DMS 273 treated with DMSO at 0.1 percent for 48 hours (cell line): ENCODE data around the gene IGFBP6.
"Not testable (repeated sequence)": the region's sequence is repeated elsewhere in the genome, so short reads cannot be mapped to it uniquely, and the experiment has no call there.

Source experiments
- DNase-seq: peaks from one replicate; lab custom pipeline; 2025; lab: John Stamatoyannopoulos, UW

Gene IGFBP6

DNA sequence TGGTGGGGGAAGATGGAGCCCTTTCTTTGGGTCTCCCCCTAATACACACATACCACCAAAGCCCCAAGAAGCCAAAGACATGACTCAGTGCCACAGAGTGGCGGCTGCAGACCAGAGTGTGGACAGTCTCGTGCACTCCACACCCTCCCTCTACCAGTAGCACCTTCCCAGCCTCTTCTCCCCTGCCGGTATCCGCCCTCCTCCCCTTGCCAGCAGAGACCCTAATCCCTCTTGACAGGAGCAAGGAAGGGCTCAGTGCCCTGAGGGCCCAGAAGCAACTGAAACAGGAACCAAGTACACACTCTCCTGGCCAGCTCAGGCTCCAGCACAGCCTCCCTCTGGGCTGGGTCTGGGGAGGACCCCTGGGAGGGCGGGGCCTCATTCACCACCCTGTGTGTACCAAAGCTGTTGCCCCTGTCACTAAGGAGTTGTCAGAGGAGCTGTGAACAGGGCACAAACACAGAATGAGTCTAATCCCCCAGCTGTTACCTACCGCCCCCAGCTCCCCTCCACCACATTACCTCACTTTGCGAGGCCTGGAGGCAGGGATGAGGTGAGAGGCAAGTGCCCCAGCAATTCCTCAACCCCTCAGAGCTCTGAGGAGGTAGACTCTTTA is 26.5 kb upstream of the IGFBP6 start:
- DNase-seq, result no peak

DNA sequence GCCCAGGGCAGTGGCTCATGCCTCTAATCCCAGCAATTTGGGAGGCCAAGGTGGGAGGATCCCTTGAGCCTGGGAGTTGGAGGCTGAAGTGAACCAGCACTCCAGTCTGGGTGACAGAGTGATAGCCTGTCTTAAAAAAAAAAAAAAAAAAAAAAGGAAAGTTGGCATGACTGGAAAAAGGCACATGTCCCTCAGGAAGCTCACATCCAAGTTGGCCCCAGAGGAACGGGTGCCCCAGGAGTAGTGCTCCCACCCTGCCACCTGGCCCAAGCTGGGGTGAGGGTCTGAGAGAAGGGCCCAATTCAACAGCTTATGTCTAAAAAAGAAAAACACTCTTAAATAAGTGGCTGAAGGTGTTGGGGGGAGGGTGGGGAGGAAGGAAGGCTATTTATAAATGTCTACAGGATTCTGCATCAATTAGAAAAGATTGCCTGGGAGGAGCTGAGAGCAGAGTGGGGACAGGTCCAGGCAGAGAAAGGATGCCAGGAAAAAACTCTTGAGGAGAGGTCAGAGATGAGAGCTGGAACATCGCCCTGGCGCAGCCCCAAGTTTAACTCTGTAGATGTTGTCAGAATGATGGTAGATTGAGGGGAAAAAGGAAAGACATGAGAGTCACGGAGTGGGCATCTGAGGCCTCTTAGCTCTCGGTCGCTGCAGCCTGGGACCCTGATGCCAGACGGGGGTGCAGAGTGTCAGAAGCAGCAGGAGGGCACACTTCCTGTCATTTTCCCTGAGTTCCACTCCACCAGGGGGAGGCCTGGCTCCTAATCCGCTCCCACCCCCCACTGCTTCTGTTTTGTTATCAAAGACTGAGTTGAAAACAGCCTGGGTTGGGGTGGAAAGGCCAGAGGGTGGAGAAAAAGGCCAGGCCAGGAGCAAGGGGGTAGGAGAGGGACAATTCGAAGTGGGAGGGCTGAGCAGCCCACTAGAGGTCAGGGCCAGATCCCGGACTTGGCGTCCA is 25.6 kb upstream of the IGFBP6 start:
- no peak for DNase-seq

DNA sequence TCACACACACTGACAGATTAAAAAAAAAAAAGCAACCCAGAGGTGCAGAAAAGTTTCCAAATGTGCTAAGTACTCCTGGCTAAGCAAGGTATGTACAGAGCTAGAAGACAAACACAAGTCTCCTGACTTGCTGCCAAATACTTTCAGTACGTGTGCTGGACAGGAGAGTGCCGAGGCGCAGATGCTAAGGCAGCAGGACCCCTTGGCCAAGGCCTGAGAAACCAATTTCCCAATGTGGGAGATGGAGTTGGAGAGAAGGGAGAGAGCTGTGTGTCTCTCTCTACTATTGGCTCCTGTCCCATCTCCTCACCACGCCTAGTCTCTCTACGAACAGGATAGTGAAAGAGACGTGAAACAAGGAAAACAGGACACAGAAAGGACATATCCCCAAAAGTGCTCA is 23.6 kb upstream of the IGFBP6 start:
- no peak for DNase-seq

DNA sequence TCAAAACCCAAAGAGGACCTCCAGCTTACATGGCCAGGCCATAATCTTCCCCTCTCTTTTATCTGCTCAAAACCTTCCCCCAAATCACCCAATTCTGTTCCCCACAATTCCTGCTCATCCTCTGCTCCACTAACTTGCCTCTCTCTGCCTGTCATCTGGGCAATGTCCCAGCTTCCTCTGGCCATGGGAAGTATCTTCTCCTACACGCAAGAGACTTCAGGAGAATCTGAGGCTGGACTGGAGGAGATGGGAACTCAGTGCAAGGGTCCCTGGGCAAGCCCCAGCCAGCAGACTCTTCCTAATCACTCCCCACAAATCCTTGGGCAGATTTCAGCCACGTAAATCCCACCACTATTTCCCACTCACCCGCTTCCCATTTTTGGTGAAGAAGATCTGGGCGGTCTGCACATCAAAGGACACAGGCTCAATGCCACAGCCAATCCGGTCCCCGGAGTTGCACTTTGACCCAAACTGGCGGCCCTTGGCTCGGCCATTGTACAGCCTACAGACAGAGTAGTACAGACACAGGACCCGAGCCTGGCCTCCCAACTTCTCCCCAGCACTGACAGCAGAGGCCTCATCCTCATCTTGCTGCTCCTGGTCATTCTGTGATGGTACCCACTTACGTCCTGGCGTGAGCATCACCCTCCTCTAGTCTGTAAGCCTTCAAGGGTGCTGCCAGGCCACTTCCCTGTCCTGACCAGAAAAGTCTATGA is 23.0 kb upstream of the IGFBP6 start:
- no peak for DNase-seq

DNA sequence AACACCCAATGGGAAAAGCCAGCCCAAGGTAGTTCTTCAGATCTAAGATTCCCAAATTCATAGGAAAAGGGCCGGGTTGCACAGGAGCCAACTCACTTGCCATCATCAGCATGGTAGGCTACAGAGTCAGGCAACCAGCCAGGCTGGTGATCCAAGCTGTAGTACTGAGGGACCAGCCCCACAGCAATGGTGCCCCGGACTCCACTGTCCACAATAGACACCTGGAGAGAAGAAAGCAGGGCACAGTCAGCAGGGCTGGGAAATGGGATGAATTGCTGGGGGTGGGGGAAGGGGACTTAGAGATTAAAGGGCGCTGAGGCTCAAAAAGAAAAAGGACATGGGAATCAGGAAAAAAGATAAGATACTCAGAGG is 22.5 kb upstream of the IGFBP6 start:
- no peak for DNase-seq

DNA sequence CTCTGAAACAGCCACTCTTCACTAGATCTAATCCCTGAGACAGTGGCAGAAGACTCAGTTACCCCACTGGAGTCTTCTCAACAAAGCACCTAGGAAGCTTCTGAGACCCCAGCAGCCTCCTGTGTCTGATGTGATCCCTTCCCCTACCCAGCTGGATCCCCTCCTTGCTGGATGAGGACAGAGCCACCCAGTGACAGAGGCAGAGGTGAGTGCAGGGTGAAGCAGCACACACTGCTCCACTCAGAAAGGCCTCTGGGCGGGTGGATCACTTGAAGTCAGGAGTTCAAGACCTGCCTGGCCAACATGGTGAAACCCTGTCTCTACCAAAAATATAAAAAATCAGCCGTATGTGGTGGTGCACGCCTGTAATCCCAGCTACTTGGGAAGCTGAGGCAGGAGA is 21.0 kb upstream of the IGFBP6 start:
- no peak for DNase-seq

DNA sequence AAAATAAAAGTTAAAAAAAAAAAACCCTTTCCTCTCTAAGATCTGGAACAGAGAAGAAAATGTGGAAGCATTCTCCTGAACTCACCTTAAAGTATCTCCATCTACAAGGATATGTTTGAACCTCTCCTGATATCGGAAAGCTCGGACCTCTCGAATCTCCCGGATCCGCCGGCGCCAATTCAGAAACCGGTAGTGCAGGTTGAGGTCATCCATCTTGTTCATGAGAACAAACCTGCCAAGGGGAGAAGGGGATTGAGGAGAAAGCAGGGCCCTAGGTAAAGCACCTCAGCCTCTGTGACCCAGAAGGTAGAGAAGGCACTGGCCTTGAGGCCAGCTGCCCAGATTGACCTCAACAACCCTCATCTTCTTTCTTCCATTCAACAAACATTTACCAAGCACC is 20.4 kb upstream of the IGFBP6 start:
- no peak for DNase-seq

DNA sequence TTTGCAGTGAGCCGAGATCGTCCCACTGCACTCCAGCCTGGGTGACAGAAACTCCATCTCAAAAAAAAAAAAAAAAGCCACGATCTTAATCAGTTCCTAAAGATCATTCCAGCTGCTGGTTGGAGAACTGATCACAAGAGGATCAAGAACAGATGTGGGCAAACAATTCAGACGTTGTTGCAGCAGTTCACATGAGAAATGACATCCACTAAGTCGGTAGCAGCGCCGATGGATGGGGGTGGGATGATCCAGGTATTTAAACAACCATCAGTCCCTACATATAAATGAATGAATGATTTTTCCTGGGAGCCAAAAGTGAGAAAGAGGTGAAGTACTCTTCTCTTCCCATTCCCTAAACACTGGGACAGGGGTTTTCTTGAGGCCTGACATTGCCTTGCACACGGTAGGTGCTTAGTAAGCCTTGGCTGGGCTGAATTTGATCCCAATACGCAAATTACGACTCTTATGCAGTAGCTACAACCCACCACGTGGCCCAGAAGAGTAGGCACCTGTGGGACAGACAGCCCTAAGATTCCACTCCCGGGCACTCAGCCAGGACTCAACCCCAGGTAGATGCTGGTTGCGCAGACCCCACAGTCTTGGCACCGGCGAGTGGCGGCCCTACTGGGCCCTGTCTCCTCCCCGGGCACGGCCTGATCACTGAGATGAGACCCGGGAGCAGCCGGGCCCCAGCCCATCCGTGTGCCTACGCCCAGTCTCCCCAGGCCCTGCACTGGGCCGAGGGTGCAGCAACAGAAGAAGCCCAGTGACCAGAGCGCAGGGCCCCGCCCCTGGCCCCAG is 18.8 kb upstream of the IGFBP6 start:
- no peak for DNase-seq

DNA sequence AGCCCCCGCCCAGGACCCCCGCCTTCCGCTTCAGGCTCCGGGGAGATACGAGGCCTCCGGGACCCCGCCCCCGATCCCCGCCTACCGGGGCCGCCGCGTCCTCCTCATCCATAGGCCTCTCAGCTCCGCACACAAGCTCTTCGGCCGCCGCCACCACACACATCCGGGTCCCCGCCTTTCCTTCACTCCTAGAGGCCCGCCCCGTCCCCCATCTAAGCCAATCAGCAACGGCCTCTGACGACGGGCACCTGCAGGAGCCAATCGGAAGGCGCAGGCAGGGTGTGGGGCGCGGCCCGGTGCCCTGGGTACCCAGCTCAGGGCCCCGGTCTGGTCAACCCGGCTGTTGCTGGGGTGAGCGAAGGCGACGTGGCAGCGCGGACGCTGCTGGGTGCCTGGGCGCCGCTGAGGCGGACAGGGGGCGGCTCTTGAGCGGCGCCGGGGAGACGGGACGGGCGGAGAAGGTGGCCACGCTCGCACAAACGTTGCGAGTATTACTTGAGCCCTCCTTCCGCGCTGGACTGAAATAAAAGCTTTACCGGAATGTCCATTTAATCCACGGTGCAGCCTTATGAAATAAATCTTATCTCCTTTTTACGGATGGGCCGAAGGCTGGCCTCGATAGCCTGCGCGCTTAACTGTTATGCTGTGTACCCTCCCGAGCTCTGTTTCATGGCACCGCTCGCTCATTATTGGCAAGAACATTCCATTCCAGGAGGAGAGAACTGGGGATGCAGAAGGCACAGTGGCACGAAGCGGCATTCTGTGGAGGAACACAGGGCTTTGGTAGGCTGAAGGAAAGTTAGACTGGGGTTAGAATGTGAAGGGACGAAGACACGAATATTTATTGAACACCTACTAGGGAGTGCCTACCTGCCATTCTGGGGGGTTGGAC is 18.0 kb upstream of the IGFBP6 start, which contains the start of gene SPRYD3:
SPRYD3 (minus strand) TSS at position 165 of the 892 bp plus-strand sequence; CDS start at position 108, 57 bp downstream.
- DNase-seq, result peak; percentile 83

DNA sequence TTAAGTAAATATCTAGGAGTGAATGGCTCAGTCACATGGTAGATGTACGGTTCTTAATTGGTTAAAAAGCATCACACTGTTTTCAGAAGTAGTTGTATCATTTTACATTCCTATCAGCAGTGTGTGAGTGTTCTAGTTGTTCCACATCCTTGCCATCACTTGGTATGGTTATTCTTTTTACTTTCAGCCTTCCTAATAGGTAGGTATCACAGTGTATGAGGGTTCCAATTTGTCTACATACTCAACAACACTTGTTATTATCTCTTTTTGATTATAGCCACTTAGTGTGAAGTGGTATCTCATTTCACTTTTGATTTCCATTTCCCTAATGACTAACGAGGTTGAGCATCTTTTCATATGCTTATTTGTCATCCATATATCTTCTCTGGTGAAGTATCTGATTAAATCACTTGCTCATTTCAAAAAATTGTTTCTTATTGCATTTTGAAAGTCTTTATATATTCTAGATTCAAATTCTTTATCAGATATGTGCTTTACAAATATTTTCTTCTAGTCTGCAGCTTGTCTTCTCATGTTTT is 14.8 kb upstream of the IGFBP6 start:
- no peak for DNase-seq

DNA sequence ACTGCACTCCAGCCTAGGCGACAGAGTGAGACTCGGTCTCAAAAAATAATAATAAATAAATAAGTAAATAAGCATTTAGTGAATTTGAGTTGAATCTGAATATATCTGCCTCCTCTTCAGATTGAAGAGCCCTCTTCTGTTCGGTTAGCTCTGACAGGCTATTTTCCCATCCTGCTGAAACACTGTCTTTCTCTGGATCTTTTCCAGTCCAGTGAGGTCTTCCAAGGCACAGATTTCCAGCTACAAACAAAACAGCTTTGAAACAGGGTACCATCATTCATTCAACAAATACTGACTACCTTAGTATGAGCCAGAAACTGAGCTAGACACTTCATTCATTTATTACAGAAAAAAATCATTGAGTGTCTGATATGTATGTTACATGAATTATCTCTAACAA is 11.1 kb upstream of the IGFBP6 start:
- DNase-seq, result no peak

DNA sequence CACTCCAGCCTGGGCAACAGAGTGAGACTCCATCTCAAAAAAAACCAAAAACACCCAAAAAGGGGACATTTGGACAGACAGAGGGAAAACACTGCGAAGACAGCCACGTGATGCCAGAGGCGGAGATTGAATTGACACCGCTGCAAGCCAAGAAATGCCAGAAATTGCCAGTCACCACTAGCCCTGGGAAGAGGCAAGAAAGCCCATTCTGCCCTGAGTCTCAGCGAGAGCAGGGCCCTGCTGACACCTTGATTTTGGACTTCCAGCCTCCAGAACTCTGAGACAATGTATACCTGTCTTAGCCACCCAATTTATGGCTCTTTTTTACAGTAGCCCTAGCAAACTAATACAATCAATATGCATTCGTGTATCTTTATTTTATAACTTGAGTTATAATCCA is 7.4 kb upstream of the IGFBP6 start:
- DNase-seq, result no peak

DNA sequence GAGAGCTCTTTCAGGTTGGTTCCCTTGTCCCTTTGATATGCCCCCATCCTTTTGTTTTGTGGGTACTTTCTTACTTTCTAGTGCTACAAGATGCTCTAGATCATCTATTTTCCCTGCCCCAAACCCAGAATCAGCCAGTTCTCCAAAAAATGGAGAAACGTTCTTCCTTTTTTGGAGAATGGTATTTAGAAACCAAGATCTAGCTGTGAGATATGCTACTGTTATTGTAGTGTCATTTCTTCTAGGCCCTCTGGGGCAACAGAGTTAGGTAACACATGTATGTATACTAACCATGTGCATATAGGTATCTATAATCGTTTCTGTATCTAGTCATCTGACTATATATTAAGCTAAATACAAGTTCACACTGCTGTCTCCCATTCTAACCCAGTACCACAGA is 6.9 kb upstream of the IGFBP6 start:
- DNase-seq, result no peak

DNA sequence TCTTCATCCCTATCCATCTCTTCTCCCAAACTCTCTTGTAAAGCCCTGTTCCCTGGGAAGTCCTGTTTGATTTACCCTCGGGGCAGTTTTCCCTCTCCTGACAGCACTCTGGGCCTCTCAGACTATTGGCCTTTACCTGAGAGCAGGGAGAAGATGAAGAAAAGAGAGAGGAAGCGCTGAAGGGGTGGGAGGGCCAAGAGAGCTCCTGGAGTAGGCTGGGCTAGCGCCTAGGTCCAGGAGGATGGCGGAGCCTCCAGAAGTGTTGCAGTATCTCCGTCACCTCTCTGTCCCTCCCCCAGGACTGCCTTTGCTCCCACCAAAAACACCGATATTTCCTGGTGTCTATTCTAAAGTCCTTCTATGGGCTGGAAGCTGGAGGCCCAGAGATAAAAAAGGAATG is 5.7 kb upstream of the IGFBP6 start:
- no peak for DNase-seq

DNA sequence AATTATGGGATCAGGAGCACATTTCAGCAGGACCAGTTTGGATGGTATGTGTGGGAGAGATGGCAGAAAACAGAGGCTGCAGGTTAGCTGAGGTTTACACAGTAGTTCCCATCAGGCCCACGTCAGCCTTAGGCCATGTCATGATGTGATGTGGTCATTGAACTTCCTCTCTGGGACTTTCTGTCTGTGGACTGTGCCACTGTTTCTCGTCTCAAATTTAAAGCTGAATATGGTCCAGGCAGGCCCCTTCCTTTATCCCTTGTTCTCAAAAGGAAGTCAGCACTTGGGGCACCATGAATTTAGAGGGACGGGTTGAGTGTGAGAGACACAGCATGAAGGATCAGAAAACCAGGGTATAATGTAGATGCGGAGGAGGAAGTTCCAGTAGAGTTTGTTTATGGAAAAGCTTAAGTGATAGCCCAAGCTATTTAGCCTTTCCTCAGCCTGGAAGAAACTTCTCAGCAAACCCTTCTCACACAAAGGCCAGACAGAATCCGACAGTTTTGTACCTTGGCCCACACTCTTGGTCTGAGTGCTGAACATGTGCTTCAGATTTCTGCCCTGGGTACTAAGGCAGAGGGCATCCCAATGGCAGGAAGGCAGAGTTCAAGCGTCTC is 3.6 kb upstream of the IGFBP6 start:
- no peak for DNase-seq

DNA sequence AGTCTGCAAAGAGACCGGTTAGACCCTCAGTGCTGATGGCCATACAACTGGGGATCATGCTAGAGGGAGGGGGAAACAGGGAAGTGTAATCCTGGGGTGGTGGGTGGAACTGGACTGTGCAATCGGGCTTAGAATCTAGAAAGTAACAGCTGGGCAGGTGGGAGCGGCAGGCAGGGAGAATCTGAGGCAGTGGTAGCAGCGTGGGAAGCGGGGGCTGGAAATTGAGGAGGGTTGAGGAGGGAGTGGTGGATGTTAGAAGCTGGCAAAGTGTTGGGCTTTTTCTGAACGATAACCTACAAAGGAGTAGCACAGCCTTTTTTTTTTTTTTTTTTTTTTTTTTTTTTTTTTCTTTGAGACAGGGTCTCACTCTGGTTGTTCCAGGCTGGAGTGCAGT is 3.1 kb upstream of the IGFBP6 start:
- no peak for DNase-seq

DNA sequence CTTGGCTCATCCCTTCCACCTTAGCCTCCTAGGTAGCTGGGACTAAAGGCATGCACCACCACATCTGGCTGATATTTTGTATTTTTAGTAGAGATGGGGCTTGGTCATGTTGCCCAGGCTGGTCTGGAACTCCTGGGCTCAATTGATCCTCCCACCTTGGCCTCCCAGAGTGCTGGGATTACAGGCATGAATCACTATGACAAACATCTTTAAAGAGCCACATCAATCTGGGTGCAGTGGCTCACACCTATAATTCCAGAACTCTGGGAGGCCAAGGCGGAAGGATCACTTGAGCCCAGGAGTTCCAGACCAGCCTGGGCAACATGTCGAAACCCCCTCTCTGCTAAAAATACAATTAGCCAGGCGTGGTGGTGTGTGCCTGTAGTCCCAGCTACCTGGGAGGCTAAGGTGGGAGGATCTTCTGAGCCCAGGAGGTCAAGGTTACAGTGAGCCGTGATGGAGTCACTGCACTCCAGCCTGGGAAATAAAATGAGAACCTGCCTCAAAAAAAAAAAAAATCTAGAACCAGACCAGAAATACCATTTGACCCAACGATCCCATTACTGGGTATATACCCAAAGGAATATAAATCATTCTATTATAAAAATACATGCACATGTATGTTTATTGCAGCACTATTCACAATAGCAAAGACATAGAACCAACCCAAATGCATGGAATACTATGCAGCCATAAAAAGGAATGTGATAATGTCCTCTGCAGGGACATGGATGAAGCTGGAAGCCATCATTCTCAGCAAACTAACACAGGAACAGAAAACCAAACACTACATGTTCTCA is 2.5 kb upstream of the IGFBP6 start:
- DNase-seq, result not testable (repeated sequence)

DNA sequence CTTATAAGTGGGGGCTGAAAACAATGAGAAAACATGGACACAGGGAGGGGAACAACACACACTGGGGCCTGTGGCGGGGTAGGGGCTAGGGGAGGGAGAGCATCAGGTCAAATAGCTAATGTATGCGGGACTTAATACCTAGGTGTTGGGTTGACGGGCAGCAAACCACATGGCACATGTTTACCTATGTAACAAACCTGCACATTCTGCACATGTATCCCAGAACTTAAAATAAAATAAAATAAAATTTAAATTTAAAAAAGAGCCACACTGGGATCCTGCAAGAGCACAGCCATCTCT is 1.9 kb upstream of the IGFBP6 start:
- not testable (repeated sequence) for DNase-seq

DNA sequence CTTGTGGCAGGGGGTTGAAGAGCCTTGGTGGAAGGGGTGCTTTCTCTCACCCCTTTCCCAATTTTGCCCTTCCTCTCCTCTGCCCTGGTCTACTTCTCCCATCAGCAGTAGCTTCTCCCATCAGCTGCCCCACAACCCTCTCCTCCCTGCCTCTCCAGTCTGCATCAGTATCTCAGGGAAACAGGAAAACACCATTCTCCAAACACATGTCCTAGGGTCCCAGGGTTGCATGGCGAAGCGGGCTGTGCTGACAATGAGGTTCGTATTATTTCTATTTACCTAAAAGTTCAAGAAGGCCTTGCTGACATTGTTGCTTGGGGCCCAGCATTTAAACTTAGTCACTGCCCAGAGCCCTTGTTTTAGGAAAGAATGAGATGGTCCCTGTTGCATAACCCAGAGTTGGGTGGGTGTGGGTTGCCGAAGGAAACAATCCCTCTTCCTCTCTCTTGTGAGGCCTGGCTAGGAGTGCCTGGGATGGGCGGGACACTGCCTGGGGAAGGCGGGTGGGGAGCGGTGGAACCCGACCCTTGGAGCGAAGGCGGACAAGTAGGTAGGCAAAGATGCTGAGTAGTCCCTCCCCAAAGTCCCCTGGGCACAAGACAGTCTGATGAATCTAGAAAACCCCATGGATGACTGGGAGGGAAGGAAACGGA is 1.3 kb upstream of the IGFBP6 start:
- no peak for DNase-seq
